MM.1S (cell line): ENCODE data around the gene DDX39A.

Source experiments
- EZH2 ChIP-seq: fragments of 300-600 bp; sonication (generic); optimal IDR thresholded peaks from 2 replicates; pipeline ENCODE3; 2017; ENCODE audit warnings: low read depth, mild to moderate bottlenecking, antibody characterized with exemption, low read length, mixed read lengths
- TF ChIP-seq, protein P1 (sequence below): fragments of 300-600 bp; sonication (generic); IDR thresholded peaks from 2 replicates; pipeline ENCODE4 v1.5.1; 2016; ENCODE audit warnings: antibody characterized with exemption, low read length, mixed read lengths

DNA sequence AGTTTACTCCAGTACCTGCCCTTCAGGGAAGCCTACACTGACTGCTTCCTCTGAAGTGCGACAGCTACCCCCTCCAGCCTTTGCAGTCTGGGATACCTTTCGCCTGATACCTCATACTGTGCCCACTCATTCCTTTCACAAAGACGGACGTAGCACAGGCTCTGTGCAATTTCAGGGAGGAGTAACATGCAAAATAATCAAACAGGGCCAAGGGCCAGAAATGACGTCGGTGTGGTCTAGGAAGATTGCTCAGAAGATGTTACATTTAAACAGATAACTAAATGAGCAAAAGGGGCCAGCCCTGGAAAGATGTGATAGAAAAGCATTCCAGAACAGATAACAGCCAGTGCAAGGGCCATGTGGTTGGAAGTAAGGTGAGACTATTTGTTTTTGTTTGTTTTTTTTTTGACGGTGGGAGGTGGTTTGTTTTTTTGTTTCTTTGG, 6.6 kb upstream of the DDX39A start:
- TF ChIP-seq, protein P1, sequence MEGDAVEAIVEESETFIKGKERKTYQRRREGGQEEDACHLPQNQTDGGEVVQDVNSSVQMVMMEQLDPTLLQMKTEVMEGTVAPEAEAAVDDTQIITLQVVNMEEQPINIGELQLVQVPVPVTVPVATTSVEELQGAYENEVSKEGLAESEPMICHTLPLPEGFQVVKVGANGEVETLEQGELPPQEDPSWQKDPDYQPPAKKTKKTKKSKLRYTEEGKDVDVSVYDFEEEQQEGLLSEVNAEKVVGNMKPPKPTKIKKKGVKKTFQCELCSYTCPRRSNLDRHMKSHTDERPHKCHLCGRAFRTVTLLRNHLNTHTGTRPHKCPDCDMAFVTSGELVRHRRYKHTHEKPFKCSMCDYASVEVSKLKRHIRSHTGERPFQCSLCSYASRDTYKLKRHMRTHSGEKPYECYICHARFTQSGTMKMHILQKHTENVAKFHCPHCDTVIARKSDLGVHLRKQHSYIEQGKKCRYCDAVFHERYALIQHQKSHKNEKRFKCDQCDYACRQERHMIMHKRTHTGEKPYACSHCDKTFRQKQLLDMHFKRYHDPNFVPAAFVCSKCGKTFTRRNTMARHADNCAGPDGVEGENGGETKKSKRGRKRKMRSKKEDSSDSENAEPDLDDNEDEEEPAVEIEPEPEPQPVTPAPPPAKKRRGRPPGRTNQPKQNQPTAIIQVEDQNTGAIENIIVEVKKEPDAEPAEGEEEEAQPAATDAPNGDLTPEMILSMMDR = no peak
- no peak for TF ChIP-seq EZH2
